GM12878 (cell line): ENCODE measurements around the gene ADGRV1. TPM values are rescaled to one million over a fixed set of nuclear protein-coding genes. Genes with fewer than 3 reads are reported as not detected.

Experiments
- ATAC-seq: fragments of 200-7000 bp; cut with Tn5 transposase; 3 replicates; pipeline ENCODE4 v1.9.1; 2020; ENCODE audit warnings: mild to moderate bottlenecking, moderate library complexity
- BruUV-seq: library from RNA; stranded (reverse); fragments of 400-500 nt; replicated peaks from 2 replicates; lab custom pipeline; 2021; lab: Mats Ljungman, UMichigan
- CTCF ChIA-PET: fragments of 300-600 bp; sonication (Branson Sonifier 250); formaldehyde crosslinking; extraction: SDS; loops from one replicate; lab custom pipeline; 2021; ENCODE audit warnings: inconsistent platforms; lab: Yijun Ruan, JAX
- POLR2A ChIA-PET: fragments of 350-600 bp; formaldehyde crosslinking; extraction: SDS; loops from one replicate; lab custom pipeline; 2021; ENCODE audit warnings: inconsistent platforms; lab: Charles Lee
- RAD21 ChIA-PET: fragments of 300-600 bp; sonication (Branson Sonifier 250); formaldehyde crosslinking; loops from one replicate; lab custom pipeline; 2023; ENCODE audit warnings: antibody characterized with exemption; ENCODE audit not compliant: unreplicated experiment; lab: Charles Lee
- SMC1A ChIA-PET: fragments of 300-600 bp; sonication (Branson Sonifier 250); formaldehyde crosslinking; loops from one replicate; lab custom pipeline; 2023; ENCODE audit not compliant: unreplicated experiment, uncharacterized antibody; lab: Charles Lee
- DNase-seq: peaks from one replicate; pipeline ENCODE4 v3.0.0-alpha.2; 2011; ENCODE audit warnings: low read depth, low spot score
- FAIRE-seq: peaks from 3 replicates; lab custom pipeline; 2011; peaks lifted over from hg19 to GRCh38; lab: Jason Lieb, UNC
- H2AFZ ChIP-seq: 2 replicates; pipeline ENCODE4 v1.6.0; 2011; ENCODE audit warnings: low read depth, low read length, control low read depth; ENCODE audit not compliant: control insufficient read depth
- H3K27ac ChIP-seq: 2 replicates; pipeline ENCODE4 v1.5.1; 2011; ENCODE audit warnings: control low read depth; ENCODE audit not compliant: control insufficient read depth, insufficient read depth
- H3K27me3 ChIP-seq, 2 experiments: replicated peaks in 1 of 2; 2 replicates each; pipeline versions ENCODE4 v1.6.0 to v1.6.1; 2011; ENCODE audit warnings: low read length in 1 of 2; ENCODE audit not compliant: control insufficient read depth in 2 of 2, insufficient read depth in 2 of 2
- H3K36me3 ChIP-seq, 2 experiments: 2 replicates each; pipeline ENCODE4 v1.5.1; 2011; ENCODE audit warnings: low read length in 1 of 2; ENCODE audit not compliant: control insufficient read depth in 2 of 2, insufficient read depth in 2 of 2
- H3K4me1 ChIP-seq: 2 replicates; pipeline ENCODE4 v1.6.1; 2011; ENCODE audit warnings: mild to moderate bottlenecking, low read length, moderate library complexity, mixed read lengths; ENCODE audit not compliant: control insufficient read depth, insufficient read depth
- H3K4me2 ChIP-seq: 2 replicates; pipeline ENCODE4 v1.6.0; 2011; ENCODE audit warnings: control low read depth; ENCODE audit not compliant: control insufficient read depth, insufficient read depth
- H3K4me3 ChIP-seq: fragments of 200-600 bp; sonication (generic); 2 replicates; pipeline ENCODE4 v1.5.1; 2016
- H3K79me2 ChIP-seq: 2 replicates; pipeline ENCODE4 v1.6.0; 2011; ENCODE audit warnings: low read length; ENCODE audit not compliant: control insufficient read depth, insufficient read depth
- H3K9ac ChIP-seq: 2 replicates; pipeline ENCODE4 v1.8.0; 2011; ENCODE audit warnings: low read length, control low read depth, mixed read lengths; ENCODE audit not compliant: control insufficient read depth, insufficient read depth
- H3K9me3 ChIP-seq: replicated peaks from 3 replicates; pipeline ENCODE4 v1.5.1; 2011; ENCODE audit warnings: mild to moderate bottlenecking, low read length; ENCODE audit not compliant: control insufficient read depth, insufficient read depth
- H4K20me1 ChIP-seq: 2 replicates; pipeline ENCODE4 v1.6.0; 2011; ENCODE audit not compliant: control insufficient read depth, insufficient read depth
- BCL11A ChIP-seq: IDR thresholded peaks from 2 replicates; pipeline ENCODE4 v1.6.1; 2011; ENCODE audit warnings: low read depth, low read length
- CBX5 ChIP-seq: sonication (generic); IDR thresholded peaks from 2 replicates; pipeline ENCODE4 v1.6.1; 2016; ENCODE audit warnings: low read depth, moderate library complexity, mild to moderate bottlenecking, inconsistent platforms
- FOXK2 ChIP-seq: fragments of 450-650 bp; IDR thresholded peaks from 2 replicates; pipeline ENCODE4 v1.6.1; 2017; ENCODE audit warnings: mild to moderate bottlenecking, moderate library complexity
- HDAC2 ChIP-seq: fragments of 200-600 bp; sonication (generic); IDR thresholded peaks from 2 replicates; pipeline ENCODE4 v1.6.1; 2017
- HDAC6 ChIP-seq: fragments of 200-600 bp; sonication (generic); IDR thresholded peaks from one replicate; pipeline ENCODE4 v1.8.0; 2017; ENCODE audit warnings: antibody characterized with exemption; ENCODE audit not compliant: unreplicated experiment
- MTA2 ChIP-seq: fragments of 450-650 bp; IDR thresholded peaks from 2 replicates; pipeline ENCODE4 v1.6.1; 2016; ENCODE audit warnings: low read depth, mild to moderate bottlenecking, moderate library complexity
- MXI1 ChIP-seq: fragments of 150-350 bp; IDR thresholded peaks from 2 replicates; pipeline ENCODE4 v1.6.1; 2011; ENCODE audit warnings: low read depth, mild to moderate bottlenecking, inconsistent platforms, low read length, improper control_type of control experiment
- NFIC ChIP-seq: IDR thresholded peaks from 2 replicates; pipeline ENCODE4 v1.6.1; 2012; ENCODE audit warnings: low read depth, mild to moderate bottlenecking, inconsistent platforms, low read length, moderate library complexity
- NR2C2 ChIP-seq: IDR thresholded peaks from 2 replicates; pipeline ENCODE4 v1.6.1; 2011; ENCODE audit warnings: borderline replicate concordance, low read depth; ENCODE audit not compliant: control insufficient read depth, insufficient read length
- NR2F1 ChIP-seq: fragments of 450-650 bp; conservative IDR thresholded peaks from 2 replicates; pipeline ENCODE4 v1.6.1; 2017; ENCODE audit warnings: mild to moderate bottlenecking
- RFX5 ChIP-seq: IDR thresholded peaks from 2 replicates; pipeline ENCODE4 v1.6.1; 2011; ENCODE audit warnings: low read depth, low read length, improper control_type of control experiment
- SREBF2 ChIP-seq: IDR thresholded peaks from 2 replicates; pipeline ENCODE4 v1.6.1; 2012; ENCODE audit warnings: mild to moderate bottlenecking, low read length
- STAT1 ChIP-seq: fragments of 450-650 bp; conservative IDR thresholded peaks from 2 replicates; pipeline ENCODE4 v1.6.1; 2014; ENCODE audit warnings: antibody characterized with exemption, mild to moderate bottlenecking
- TAF1 ChIP-seq: IDR thresholded peaks from 2 replicates; pipeline ENCODE4 v1.6.1; 2011; ENCODE audit warnings: mild to moderate bottlenecking, low read depth, low read length, borderline replicate concordance
- USF1 ChIP-seq: IDR thresholded peaks from 2 replicates; pipeline ENCODE4 v1.6.1; 2011; ENCODE audit warnings: borderline replicate concordance, low read depth, mild to moderate bottlenecking, moderate library complexity, mixed read lengths, low read length; ENCODE audit not compliant: insufficient read depth; ENCODE audit errors: extremely low read length
- ZNF274 ChIP-seq: IDR thresholded peaks from one replicate; pipeline ENCODE4 v1.8.0; 2011; ENCODE audit not compliant: insufficient read length, insufficient read depth
- in situ Hi-C: fragments of 300-500 bp; cut with MboI; formaldehyde crosslinking; loops from 9 replicates; pipeline ENCODE4 v1.14.3; 2018; ENCODE audit warnings: mixed read lengths
- intact Hi-C: fragments of 100-400 bp; cut with micrococcal nuclease; formaldehyde crosslinking; loops from one replicate; pipeline ENCODE4 v1.14.2; 2022; ENCODE audit not compliant: unreplicated experiment
- polyA plus RNA-seq, 11 experiments: library from polyadenylated mRNA; depleted of rRNA in 4 of 11; unstranded in 6 of 11; stranded (reverse) in 5 of 11; fragments of >200 nt; fragmentation: Nextera tagmentation in 4 of 11; fragmentation: Illumina TruSeq in 1 of 11; extraction: Ambion mirVana in 4 of 11; extraction: Trizol in 1 of 11; gene quantifications; 1 replicate in 1 of 11; 2 replicates in 10 of 11; pipeline versions ENCODE4 v1.2.1 to v1.2.3, GENCODE V29; 2011 to 2016; ENCODE audit warnings: inconsistent platforms in 2 of 11, missing spikeins in 2 of 11, low read depth in 1 of 11
- total RNA-seq, 4 experiments: library from RNA; depleted of rRNA in 3 of 4; stranded (reverse); fragments of >200 nt in 3 of 4; fragmentation: Illumina TruSeq in 1 of 4; extraction: Trizol in 1 of 4; gene quantifications; 2 replicates each; pipeline versions ENCODE4 v1.2.1 to v1.2.3, GENCODE V29; 2013 to 2021

ADGRV1 gene
- total and polyA plus RNA-seq, 10 of the 15 experiments (the other 5 are each of a cell fraction or from before 2014, with no cell fraction given), result 0.04 to 8.1 (median 0.16) TPM; not detected in 1

DNA sequence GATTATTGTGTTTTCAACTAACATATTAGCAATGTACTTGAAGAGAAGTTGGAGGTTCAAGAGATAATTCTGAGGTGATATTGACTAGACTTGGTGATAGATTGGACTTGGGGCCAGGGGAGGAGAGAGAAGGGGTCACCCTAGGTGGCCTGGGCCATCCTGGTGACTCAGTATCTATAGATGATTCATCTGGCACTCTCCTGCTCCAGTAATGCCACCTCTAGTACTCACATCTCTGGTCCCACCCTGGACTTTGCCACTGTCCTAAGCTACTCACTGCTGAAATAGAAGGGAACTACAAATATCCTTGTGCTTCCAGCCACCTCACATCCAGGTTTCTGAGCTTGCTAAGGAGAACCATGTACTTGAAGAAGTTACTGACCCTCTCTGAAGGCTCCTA lies 574.6 kb downstream of the ADGRV1 start:
- Histone ChIP-seq H3K27me3 (no peaks in the 10 kb centered on the region), H3K9me3 (no peaks in the 10 kb centered on the region), H3K27ac (no peak overlapping the region), H3K4me1 (no peaks in the 10 kb centered on the region), H3K36me3 (no peaks in the 10 kb centered on the region), H3K4me2 (no peak overlapping the region), H4K20me1 (no peaks in the 10 kb centered on the region), H3K9ac (no peak overlapping the region), H3K79me2 (no peaks in the 10 kb centered on the region), H2AFZ (no peak overlapping the region), H3K4me3 (no peak overlapping the region)
- TF ChIP-seq FOXK2 (no peak), MXI1 (no peak), NR2F1 (no peak), RFX5 (no peak), SREBF2 (no peak), ZNF274 (no peak), USF1 (no peak), NR2C2 (no peak), NFIC (no peak), STAT1 (no peak), CBX5 (no peak), HDAC6 (no peak), HDAC2 (no peak), MTA2 (no peak), TAF1 (no peak), BCL11A (no peak)
- intact Hi-C loops, result no loop called here
- FAIRE-seq, result no peak
- no peak for DNase-seq
- BruUV-seq, result no TSS peak
- in situ Hi-C loops, result no loop called here
- POLR2A ChIA-PET, result no interaction called here
- SMC1A ChIA-PET, result interaction anchor here (0.6 to 0.9 kb wide), 2 partner anchors 22 to 51 kb away, joined by 3 to 4 read pairs; no protein-coding TSS in a partner anchor
- CTCF ChIA-PET, result interaction anchor here (2.3 kb wide), 1 partner anchor 252 kb away, joined by 14 read pairs; no protein-coding TSS in a partner anchor
- RAD21 ChIA-PET, result interaction anchor here (0.9 to 1.6 kb wide), 2 partner anchors 30 to 252 kb away, joined by 3 to 4 read pairs; no protein-coding TSS in a partner anchor
- peak; percentile 46 for ATAC-seq
